HCT116 (cell line): ENCODE results near the gene ZNF30. TPM values are rescaled to one million over a fixed set of nuclear protein-coding genes. Genes with fewer than 3 reads are reported as not detected.
A peak's percentile ranks its signal among the peaks of the same experiment; 100 is the strongest.

Source experiments
- ATAC-seq: fragments of 200-7000 bp; cut with Tn5 transposase; 2 replicates; pipeline ENCODE4 v1.9.1; 2020; ENCODE audit warnings: mild to moderate bottlenecking, moderate library complexity
- BruUV-seq: library from RNA; stranded (reverse); fragments of 400-500 nt; replicated peaks from 2 replicates; lab custom pipeline; 2021; lab: Mats Ljungman, UMichigan
- CTCF ChIA-PET: fragments of 300-600 bp; sonication (Branson Sonifier 250); formaldehyde crosslinking; loops from one replicate; lab custom pipeline; 2021; ENCODE audit warnings: antibody characterized with exemption; lab: Charles Lee
- POLR2A ChIA-PET: fragments of 300-600, 350-600 bp; sonication (Branson Sonifier 250); formaldehyde crosslinking; loops from one replicate; lab custom pipeline; 2021; ENCODE audit warnings: antibody characterized with exemption; lab: Charles Lee
- RAD21 ChIA-PET, 2 experiments: fragments of 300-600 bp; sonication (Branson Sonifier 250); formaldehyde crosslinking; loops; one replicate each; lab custom pipeline; 2023; ENCODE audit warnings: low total read pairs in 2 of 2; ENCODE audit not compliant: uncharacterized antibody in 2 of 2, unreplicated experiment in 2 of 2, low non-redundant PET in 1 of 2; lab: Charles Lee
- DNase-seq: peaks from one replicate; pipeline ENCODE4 v3.0.0-alpha.2; 2010; ENCODE audit warnings: low read depth, low spot score
- H2AFZ ChIP-seq: fragments of 200-600 bp; shearing (Covaris generic), sonication (generic); 2 replicates; pipeline ENCODE4 v1.6.1; 2017; ENCODE audit warnings: low read depth, mixed run types, mixed read lengths, antibody characterized with exemption, low read length; ENCODE audit not compliant: poor library complexity, severe bottlenecking
- H3K27ac ChIP-seq: 2 replicates; pipeline ENCODE4 v1.5.1; 2012; ENCODE audit warnings: low read depth, low read length
- H3K27me3 ChIP-seq: fragments of 200-600 bp; sonication (generic); 2 replicates; pipeline ENCODE4 v1.6.1; 2016; ENCODE audit warnings: mixed run types, low read length, mixed read lengths; ENCODE audit not compliant: insufficient read depth
- H3K36me3 ChIP-seq, 2 experiments: fragments of 200-500 bp in 1 of 2; fragments of 200-600 bp in 1 of 2; sonication (Bioruptor generic) in 1 of 2; sonication (generic) in 1 of 2; 2 replicates each; pipeline versions ENCODE4 v1.5.1 to v1.6.1; 2014 to 2016; ENCODE audit warnings: low read length in 2 of 2, inconsistent platforms in 1 of 2, mixed read lengths in 1 of 2, mixed run types in 1 of 2; ENCODE audit not compliant: insufficient read depth in 2 of 2, control insufficient read depth in 1 of 2
- H3K4me1 ChIP-seq, 2 experiments: fragments of 200-600 bp in 1 of 2; sonication (generic) in 1 of 2; 2 replicates each; pipeline versions ENCODE4 v1.5.1 to v1.6.1; 2012 to 2017; ENCODE audit warnings: low read length in 2 of 2, inconsistent platforms in 1 of 2, mild to moderate bottlenecking in 1 of 2, mixed read lengths in 1 of 2, mixed run types in 1 of 2, moderate library complexity in 1 of 2; ENCODE audit not compliant: insufficient read depth in 2 of 2, control insufficient read depth in 1 of 2
- H3K4me2 ChIP-seq: fragments of 200-600 bp; sonication (generic); 2 replicates; pipeline ENCODE4 v1.6.1; 2017; ENCODE audit warnings: mixed run types, low read length, mixed read lengths
- H3K4me3 ChIP-seq, 2 experiments: fragments of 200-600 bp in 1 of 2; sonication (generic) in 1 of 2; replicated peaks in 1 of 2; 2 replicates each; pipeline ENCODE4 v1.5.1; 2011 to 2016; ENCODE audit warnings: low read length in 2 of 2, control low read depth in 1 of 2, low read depth in 1 of 2, mild to moderate bottlenecking in 1 of 2, mixed read lengths in 1 of 2, mixed run types in 1 of 2
- H3K79me2 ChIP-seq: fragments of 200-600 bp; sonication (generic); 2 replicates; pipeline ENCODE4 v1.6.1; 2017; ENCODE audit warnings: mild to moderate bottlenecking, mixed run types, low read length, moderate library complexity, mixed read lengths; ENCODE audit not compliant: insufficient read depth
- H3K9ac ChIP-seq: fragments of 200-600 bp; sonication (generic); 2 replicates; pipeline ENCODE4 v1.6.1; 2016; ENCODE audit warnings: low read length, mixed read lengths
- H3K9me2 ChIP-seq: fragments of 200-600 bp; sonication (generic), shearing (Covaris generic); 2 replicates; pipeline ENCODE4 v1.6.1; 2017; ENCODE audit warnings: mixed run types, mild to moderate bottlenecking, moderate library complexity; ENCODE audit not compliant: insufficient read depth
- H3K9me3 ChIP-seq, 2 experiments: fragments of 200-500 bp in 1 of 2; fragments of 200-600 bp in 1 of 2; sonication (Bioruptor generic) in 1 of 2; sonication (generic) in 1 of 2; 2 replicates each; pipeline ENCODE4 v1.6.1; 2014 to 2017; ENCODE audit warnings: low read length in 2 of 2, mixed read lengths in 2 of 2, inconsistent platforms in 1 of 2, low read depth in 1 of 2, mild to moderate bottlenecking in 1 of 2, mixed run types in 1 of 2, moderate library complexity in 1 of 2; ENCODE audit not compliant: control insufficient read depth in 1 of 2, insufficient read depth in 1 of 2
- H4K20me1 ChIP-seq: fragments of 200-600 bp; sonication (generic), shearing (Covaris generic); 2 replicates; pipeline ENCODE4 v1.6.1; 2017; ENCODE audit warnings: mixed run types, mild to moderate bottlenecking, moderate library complexity; ENCODE audit not compliant: insufficient read depth
- ATF3 ChIP-seq: IDR thresholded peaks from 2 replicates; pipeline ENCODE4 v1.6.1; 2012
- CBX3 ChIP-seq: IDR thresholded peaks from 2 replicates; pipeline ENCODE4 v1.6.1; 2012; ENCODE audit warnings: low read depth
- CEBPB ChIP-seq: IDR thresholded peaks from 2 replicates; pipeline ENCODE4 v1.6.1; 2012; ENCODE audit warnings: low read depth
- CTCF ChIP-seq, 3 experiments: fragments of 200-600 bp in 1 of 3; sonication (generic) in 1 of 3; IDR thresholded peaks in 2 of 3; conservative IDR thresholded peaks in 1 of 3; 2 replicates each; pipeline ENCODE4 v1.5.1; 2012 to 2017; ENCODE audit warnings: low read depth in 2 of 3, low read length in 2 of 3, antibody characterized with exemption in 1 of 3, borderline replicate concordance in 1 of 3, control low read depth in 1 of 3, mild to moderate bottlenecking in 1 of 3, mixed read lengths in 1 of 3, mixed run types in 1 of 3, moderate library complexity in 1 of 3; ENCODE audit not compliant: insufficient read depth in 1 of 3
- EGR1 ChIP-seq: IDR thresholded peaks from 2 replicates; pipeline ENCODE4 v1.6.1; 2012; ENCODE audit warnings: low read depth
- ELF1 ChIP-seq: IDR thresholded peaks from 2 replicates; pipeline ENCODE4 v1.6.1; 2012; ENCODE audit warnings: low read depth, borderline replicate concordance
- EZH2 ChIP-seq: fragments of 200-600 bp; sonication (generic); IDR thresholded peaks from 2 replicates; pipeline ENCODE4 v1.6.1; 2017; ENCODE audit warnings: antibody characterized with exemption, mixed run types
- EZH2phosphoT487 ChIP-seq: fragments of 200-600 bp; IDR thresholded peaks from 2 replicates; pipeline ENCODE4 v1.6.1; 2018; ENCODE audit warnings: antibody characterized with exemption, borderline replicate concordance
- FOSL1 ChIP-seq: IDR thresholded peaks from 2 replicates; pipeline ENCODE4 v1.6.1; 2012; ENCODE audit warnings: low read depth
- MAX ChIP-seq: IDR thresholded peaks from 2 replicates; pipeline ENCODE4 v1.6.1; 2012
- POLR2A ChIP-seq: IDR thresholded peaks from 2 replicates; pipeline ENCODE4 v1.7.0; 2011; ENCODE audit warnings: borderline replicate concordance; ENCODE audit not compliant: insufficient read depth, insufficient read length; ENCODE audit errors: extremely low read depth
- POLR2AphosphoS5 ChIP-seq: IDR thresholded peaks from 2 replicates; pipeline ENCODE4 v1.6.1; 2011; ENCODE audit warnings: mild to moderate bottlenecking, low read depth, low read length, moderate library complexity
- REST ChIP-seq: IDR thresholded peaks from 2 replicates; pipeline ENCODE4 v1.6.1; 2012; ENCODE audit warnings: low read depth
- YY1 ChIP-seq: IDR thresholded peaks from 2 replicates; pipeline ENCODE4 v1.6.1; 2011; ENCODE audit warnings: low read length, low read depth, moderate library complexity, mild to moderate bottlenecking; ENCODE audit not compliant: insufficient replicate concordance; ENCODE audit errors: extremely low read depth
- ZBTB33 ChIP-seq: IDR thresholded peaks from 2 replicates; pipeline ENCODE4 v1.6.1; 2011; ENCODE audit warnings: mild to moderate bottlenecking, low read length, moderate library complexity; ENCODE audit not compliant: insufficient replicate concordance; ENCODE audit errors: extremely low read depth
- ZFX ChIP-seq: fragments of 450-650 bp; IDR thresholded peaks from 2 replicates; pipeline ENCODE4 v1.6.1; 2017
- ZNF274 ChIP-seq: fragments of 200-500 bp; sonication (Bioruptor generic); IDR thresholded peaks from 2 replicates; pipeline ENCODE4 v1.6.1; 2014; ENCODE audit warnings: mild to moderate bottlenecking, low read depth, low read length, inconsistent platforms
- intact Hi-C: fragments of 100-400 bp; cut with micrococcal nuclease; formaldehyde crosslinking; loops from 2 replicates; pipeline ENCODE4 v1.10.0; 2022
- total RNA-seq: library from RNA; stranded (reverse); gene quantifications from one replicate; pipeline ENCODE4 v1.2.1, GENCODE V29; 2021; ENCODE audit not compliant: unreplicated experiment

The ZNF30 gene
- total RNA-seq, 1 experiment from 2014 or later: 4.1 TPM

- Histone ChIP-seq H3K9me3 (peaks cover 18 to 21% of the 10 kb centered on the region in 2 experiments; a peak in 2 of 4 replicates), H3K9ac (peak overlapping the region; percentile 68), H3K4me1 (peaks cover 4 to 14% of the 10 kb centered on the region in 2 experiments; a peak in 3 of 4 replicates), H3K79me2 (no peaks in the 10 kb centered on the region), H2AFZ (no peak overlapping the region), H3K9me2 (no peaks in the 10 kb centered on the region), H3K27ac (peak overlapping the region; percentile 57; the same call in 1 of the 2 replicates), H3K4me2 (peak overlapping the region; percentile 89), H3K4me3 (peak overlapping the region; percentile 68 to 85), H4K20me1 (no peaks in the 10 kb centered on the region), H3K27me3 (no peaks in the 10 kb centered on the region), H3K36me3 (peaks cover 0 to 20% of the 10 kb centered on the region in 2 experiments; a peak in 2 of 4 replicates)
- intact Hi-C loops: no loop called here
- RAD21 ChIA-PET: no interaction called here
- DNase-seq (no peak), ATAC-seq (no peak)
- CTCF ChIA-PET: no interaction called here
- POLR2A ChIA-PET: no interaction called here
- TSS peak; percentile 32 for BruUV-seq
- TF ChIP-seq MAX (no peak), ZNF274 (no peak), EZH2 (no peak), FOSL1 (no peak), REST (no peak), CEBPB (no peak), EZH2phosphoT487 (no peak), ATF3 (no peak), CBX3 (no peak), POLR2A (no peak), ZFX (no peak), YY1 (no peak), EGR1 (no peak), ELF1 (no peak), POLR2AphosphoS5 (no peak), CTCF (IDR thresholded peaks at IDR 0.05 in 2 of 3, conservative IDR thresholded peaks at IDR 0.05 in 1 of 3; ENCODE audit: borderline replicate concordance in 1 of 3, insufficient read depth in 1 of 3, low read depth in 2 of 3, low read length in 2 of 3) (no peak), ZBTB33 (no peak)
Measured at GRCh38 chr19:34962687-34963572, 36.2 kb downstream of the ZNF30 start.
